Measurements from ENCODE around the gene ZBTB22. TPM values are rescaled to one million over a fixed set of nuclear protein-coding genes. Genes with fewer than 3 reads are reported as not detected.
"Not testable (repeated sequence)": the region's sequence is repeated elsewhere in the genome, so short reads cannot be mapped to it uniquely, and the experiment has no call there.

ZBTB22 gene
- polyA plus RNA-seq, 3 donors = 8.9 to 13.5 (median 13.4) TPM

GRCh38 chr6:33288921-33289783, 28.4 kb downstream of the ZBTB22 start, which contains the start of the genes PFDN6 and WDR46:
Gene PFDN6, plus strand, starts transcription at chr6:33289601. Its CDS starts 256 bp downstream, at chr6:33289857.
Gene WDR46, minus strand, starts transcription at chr6:33289239. Its CDS starts 69 bp downstream, at chr6:33289170.
- H3K27ac ChIP-seq (ENCODE audit: low read depth, low read length) = no peak within 1 kb of the TSS
- 0 to 1% (median 0%) methylated on average over 43 of the region's 43 CpGs for WGBS, 3 donors

DNA sequence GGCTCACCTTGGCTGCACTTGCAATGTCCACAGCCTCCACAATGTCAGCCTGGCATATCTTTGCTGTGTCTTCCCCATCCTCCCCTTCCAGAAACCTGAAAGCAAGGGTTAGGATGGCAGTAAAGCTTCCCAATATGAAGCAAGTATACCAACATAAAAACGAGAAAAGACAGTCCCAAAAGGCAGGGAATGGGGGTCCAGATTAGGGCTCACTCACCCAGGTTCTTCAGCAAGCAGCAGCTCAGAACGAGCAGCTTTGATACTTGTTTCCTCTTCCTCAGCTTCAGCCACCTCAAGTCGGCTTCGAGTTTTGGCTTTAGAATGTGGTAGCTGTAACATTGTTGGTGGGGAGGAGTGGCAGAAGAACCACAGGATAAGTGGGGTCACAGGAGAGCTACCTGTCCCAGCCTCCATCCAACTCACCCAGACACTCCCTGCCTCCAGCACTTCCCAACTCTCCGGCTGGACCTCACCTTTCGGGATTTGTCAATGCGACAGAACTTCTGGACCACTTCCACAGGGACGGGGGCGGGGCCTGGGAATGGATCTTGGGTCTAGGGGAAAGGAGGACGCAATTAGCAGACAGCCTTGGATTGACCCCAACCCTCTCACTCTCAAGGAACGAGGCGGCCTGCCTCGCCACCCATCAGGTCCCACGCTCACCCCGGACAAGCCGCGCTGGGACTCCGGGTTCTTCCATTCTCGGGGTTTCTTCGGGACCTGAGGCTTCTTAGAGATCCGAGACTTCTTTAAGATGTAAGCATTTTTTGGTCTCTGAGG, 29.2 kb downstream of the ZBTB22 start:
- 7 to 11% (median 10%) methylated on average over 21 of the region's 21 CpGs for WGBS, 3 donors
- H3K27ac ChIP-seq (ENCODE audit: low read depth, low read length) = no peak overlapping the region

- H3K27ac ChIP-seq (ENCODE audit: low read depth, low read length) = no peak overlapping the region
- WGBS, 3 donors = 89 to 93% (median 91%) methylated on average over 22 of the region's 22 CpGs
Measured at GRCh38 chr6:33286946-33287914, 30.3 kb downstream of the ZBTB22 start.

DNA sequence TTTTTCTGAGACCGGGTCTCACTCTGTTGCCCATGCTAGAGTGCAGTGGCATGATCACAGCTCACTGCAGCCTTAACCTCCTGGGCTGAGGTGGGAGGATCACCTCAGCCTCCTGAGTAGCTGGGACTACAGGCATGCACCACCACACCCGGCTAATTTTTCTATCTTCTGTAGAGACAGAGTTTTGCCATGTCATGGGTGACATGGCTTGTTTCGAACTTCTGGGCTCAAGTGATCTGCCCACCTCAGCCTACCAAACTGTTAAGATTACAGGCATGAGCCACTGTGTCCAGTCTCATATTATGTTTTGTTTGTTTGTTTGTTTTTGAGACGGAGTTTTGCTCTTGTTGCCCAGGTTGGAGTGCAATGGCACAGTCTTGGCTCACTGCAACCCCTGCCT, 32.3 kb downstream of the ZBTB22 start:
- 91 to 93% (median 92%) methylated on average over 4 of the region's 4 CpGs for WGBS, 3 donors

DNA sequence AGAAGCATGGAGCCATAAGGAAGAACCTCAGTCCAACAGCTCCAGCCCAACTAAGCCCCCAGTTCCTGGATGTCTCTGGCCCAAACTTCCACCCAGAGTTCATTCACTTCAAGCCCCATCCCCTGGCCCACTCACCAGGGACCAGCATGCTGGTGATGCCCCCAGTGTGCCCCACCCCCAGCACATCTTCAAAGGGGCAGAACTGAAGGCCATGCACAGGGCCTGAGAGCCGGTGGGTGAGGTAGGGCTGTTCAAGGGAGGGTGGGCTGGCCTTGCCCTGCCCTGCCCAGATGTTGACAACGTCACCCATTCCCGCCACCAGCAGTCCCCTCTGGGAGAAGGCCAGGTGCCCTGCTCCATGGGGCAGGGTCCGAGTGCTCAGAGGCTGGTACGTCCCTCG, 37.0 kb downstream of the ZBTB22 start:
- WGBS, 3 donors = 80 to 87% (median 87%) methylated on average over 6 of the region's 6 CpGs
- H3K27ac ChIP-seq (ENCODE audit: low read depth, low read length) = no peak overlapping the region

More for the DNA sequence above, 32.3 kb downstream of the ZBTB22 start:
- H3K27ac ChIP-seq (ENCODE audit: low read depth, low read length) = not testable (repeated sequence)

GRCh38 chr6:33279971-33280511, 37.5 kb downstream of the ZBTB22 start:
- WGBS, 3 donors = 50 to 70% (median 58%) methylated on average over 5 of the region's 5 CpGs
- no peak overlapping the region for H3K27ac ChIP-seq (ENCODE audit: low read depth, low read length)

- no peak overlapping the region for H3K27ac ChIP-seq (ENCODE audit: low read depth, low read length)
- WGBS, 3 donors = 77 to 79% (median 79%) methylated on average over 13 of the region's 13 CpGs
Measured at GRCh38 chr6:33279257-33279695, 38.3 kb downstream of the ZBTB22 start.

DNA sequence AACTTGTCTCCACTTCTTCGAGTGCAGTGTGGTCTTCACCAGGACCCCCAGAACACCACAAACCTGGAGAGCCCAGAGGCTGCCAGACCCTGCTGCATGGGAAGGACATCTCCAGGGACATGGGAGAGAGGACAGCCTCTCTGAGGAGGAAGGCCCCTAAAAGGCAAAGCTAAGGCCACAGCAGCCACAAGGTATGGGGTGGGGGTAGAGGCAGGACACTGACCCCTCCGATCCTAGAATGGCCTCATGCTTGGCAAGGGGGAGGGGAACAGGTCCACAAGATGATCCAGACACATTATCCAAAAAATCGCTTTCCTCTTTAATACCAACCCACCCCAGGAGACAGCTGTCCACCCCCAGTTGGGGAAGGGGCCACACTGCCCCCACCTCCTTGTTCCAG, 38.7 kb downstream of the ZBTB22 start:
- H3K27ac ChIP-seq (ENCODE audit: low read depth, low read length) = no peak overlapping the region
- WGBS, 3 donors = 90 to 98% (median 92%) methylated on average over 3 of the region's 3 CpGs

DNA sequence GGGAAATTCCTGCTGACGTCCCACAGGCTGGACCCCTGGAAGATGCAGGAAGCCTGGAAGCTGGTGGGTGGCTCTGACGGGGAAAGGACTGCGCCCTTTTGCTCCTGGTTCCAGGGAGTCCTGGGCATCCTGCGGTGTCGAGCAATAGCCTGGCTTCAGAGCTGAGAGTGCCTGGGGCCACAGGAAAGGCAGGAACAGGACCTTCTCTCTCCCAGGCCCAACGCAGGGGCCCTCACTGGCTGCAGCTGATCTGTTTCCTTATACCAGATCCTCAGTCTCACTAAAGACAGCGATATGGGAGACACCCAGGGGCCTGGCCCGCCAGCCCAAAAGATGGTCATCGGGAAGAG, 39.2 kb downstream of the ZBTB22 start:
- WGBS, 3 donors = 81 to 83% (median 82%) methylated on average over 9 of the region's 9 CpGs
- H3K27ac ChIP-seq (ENCODE audit: low read depth, low read length) = no peak overlapping the region

DNA sequence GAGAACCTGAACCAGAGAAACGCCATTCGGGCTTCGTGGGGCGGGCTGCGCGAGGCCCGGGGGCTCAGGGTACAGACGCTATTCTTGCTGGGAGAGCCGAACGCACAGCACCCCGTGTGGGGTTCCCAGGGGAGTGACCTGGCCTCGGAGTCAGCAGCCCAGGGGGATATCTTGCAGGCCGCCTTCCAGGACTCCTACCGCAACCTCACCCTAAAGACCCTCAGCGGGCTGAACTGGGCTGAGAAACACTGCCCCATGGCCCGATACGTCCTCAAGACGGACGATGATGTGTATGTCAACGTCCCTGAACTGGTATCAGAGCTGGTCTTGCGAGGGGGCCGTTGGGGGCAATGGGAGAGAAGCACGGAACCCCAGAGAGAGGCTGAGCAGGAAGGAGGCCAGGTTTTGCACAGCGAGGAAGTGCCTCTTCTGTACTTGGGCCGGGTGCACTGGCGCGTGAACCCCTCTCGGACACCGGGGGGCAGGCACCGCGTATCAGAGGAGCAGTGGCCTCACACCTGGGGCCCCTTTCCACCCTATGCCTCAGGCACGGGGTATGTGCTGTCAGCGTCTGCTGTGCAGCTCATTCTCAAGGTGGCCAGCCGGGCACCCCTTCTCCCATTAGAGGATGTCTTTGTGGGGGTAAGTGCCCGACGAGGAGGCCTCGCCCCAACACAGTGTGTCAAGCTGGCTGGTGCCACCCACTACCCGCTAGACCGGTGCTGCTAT, 39.7 kb downstream of the ZBTB22 start:
- no peak overlapping the region for H3K27ac ChIP-seq (ENCODE audit: low read depth, low read length)
- 38 to 60% (median 38%) methylated on average over 39 of the region's 39 CpGs for WGBS, 3 donors

GRCh38 chr6:33276864-33277662, 40.5 kb downstream of the ZBTB22 start, which contains the start of gene B3GALT4:
Gene B3GALT4, plus strand, starts transcription at chr6:33277123. Its CDS starts 297 bp downstream, at chr6:33277420.
- 1 to 9% (median 1%) methylated on average over 57 to 80 of the region's 80 CpGs for WGBS, 3 donors
- peak within 1 kb of the TSS; percentile 63 for H3K27ac ChIP-seq (ENCODE audit: low read depth, low read length)

DNA sequence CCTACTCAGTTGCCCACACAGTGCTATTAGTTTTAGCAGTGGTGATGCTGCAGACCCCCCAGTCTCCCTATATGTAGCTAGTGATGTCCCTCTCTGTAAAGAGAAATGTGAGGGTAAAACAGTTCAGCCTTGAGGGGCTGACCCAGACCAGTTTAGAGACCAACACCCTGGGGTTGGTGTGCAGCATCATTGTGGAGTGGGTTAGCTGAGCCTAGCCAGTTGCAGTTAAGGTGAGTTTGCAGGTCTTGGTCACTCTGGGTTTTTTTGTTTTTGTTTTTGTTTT, 41.0 kb downstream of the ZBTB22 start:
- H3K27ac ChIP-seq (ENCODE audit: low read depth, low read length) = no peak overlapping the region

GRCh38 chr6:33275795-33276580, 41.6 kb downstream of the ZBTB22 start:
- not testable (repeated sequence) for H3K27ac ChIP-seq (ENCODE audit: low read depth, low read length)
- 77 to 81% (median 78%) methylated on average over 16 of the region's 16 CpGs for WGBS, 3 donors

DNA sequence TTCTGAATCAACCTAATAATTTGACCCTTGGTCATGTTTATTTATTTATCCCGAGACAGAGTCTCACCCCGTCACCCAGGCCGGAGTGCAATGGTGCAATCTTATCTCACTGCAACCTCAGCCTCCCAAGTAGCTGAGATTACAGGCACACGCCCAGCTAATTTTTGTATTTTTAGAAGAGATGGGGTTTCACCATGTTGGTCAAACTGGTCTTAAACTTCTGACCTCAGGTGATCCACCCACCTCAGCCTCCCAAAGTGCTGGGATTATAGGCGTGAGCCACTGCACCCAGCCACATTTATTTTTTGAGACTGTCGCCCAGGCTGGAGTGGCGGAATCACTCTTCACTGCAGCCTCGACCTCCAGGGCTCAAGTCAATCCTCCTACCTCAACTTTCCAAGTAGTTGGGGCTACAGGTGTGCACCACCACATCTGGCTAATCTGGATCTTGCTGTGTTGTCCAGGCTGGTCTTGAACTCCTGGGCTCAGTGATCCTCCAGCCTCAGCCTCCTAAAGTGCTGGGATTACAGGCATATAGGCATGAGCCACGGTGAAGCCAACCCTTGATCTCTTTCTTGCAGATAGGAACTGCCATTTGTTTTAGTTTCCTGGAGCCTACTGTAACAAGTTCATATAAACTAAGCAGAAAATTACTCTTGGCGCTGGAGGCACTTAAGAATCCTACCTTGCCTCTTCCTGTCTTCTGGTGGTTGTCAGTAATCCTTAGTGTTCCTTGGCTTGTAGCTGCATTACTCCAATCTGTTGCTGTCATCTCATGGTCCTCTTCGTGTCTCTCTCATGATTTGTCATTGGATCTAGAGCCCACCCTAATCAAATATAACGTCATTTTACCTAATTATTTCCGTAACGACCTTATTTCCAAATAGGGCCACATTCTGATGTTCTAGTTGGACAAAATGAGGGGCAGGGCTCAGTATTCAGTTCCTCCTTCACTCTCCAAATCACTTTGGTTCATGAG, 43.3 kb downstream of the ZBTB22 start:
- no peak overlapping the region for H3K27ac ChIP-seq (ENCODE audit: low read depth, low read length)
- WGBS, 3 donors = 55 to 65% (median 59%) methylated on average over 14 of the region's 14 CpGs
